K562 (cell line): Measurements from ENCODE around the gene SPG21. TPM values are rescaled to one million over a fixed set of nuclear protein-coding genes. Genes with fewer than 3 reads are reported as not detected.
A peak's percentile ranks its signal among the peaks of the same experiment; 100 is the strongest.

Experiments used
- ATAC-seq: fragments of 200-7000 bp; cut with Tn5 transposase; 3 replicates; pipeline ENCODE4 v1.9.1; 2020; ENCODE audit warnings: moderate library complexity
- BruUV-seq: library from RNA; stranded (reverse); fragments of 400-500 nt; replicated peaks from 2 replicates; lab custom pipeline; 2021; lab: Mats Ljungman, UMichigan
- CTCF ChIA-PET: fragments of 300-600 bp; formaldehyde crosslinking; extraction: SDS; loops from one replicate; lab custom pipeline; 2021; ENCODE audit warnings: low intra/inter-chr PET ratio; lab: Yijun Ruan, JAX
- POLR2A ChIA-PET: fragments of 300-600, 350-650 bp; sonication (Branson Sonifier 250); formaldehyde crosslinking; extraction: SDS; loops from one replicate; lab custom pipeline; 2021; ENCODE audit warnings: antibody characterized with exemption, inconsistent platforms; lab: Yijun Ruan, JAX
- DNase-seq, 4 experiments: peaks; one replicate each; pipeline versions ENCODE4 v3.0.0 to v3.0.0-alpha.2; 2011 to 2018; ENCODE audit warnings: low spot score in 3 of 4, mixed read lengths in 3 of 4; ENCODE audit errors: extremely low read depth in 1 of 4
- FAIRE-seq: peaks from 2 replicates; lab custom pipeline; 2011; peaks lifted over from hg19 to GRCh38; lab: Jason Lieb, UNC
- H2AFZ ChIP-seq: 2 replicates; pipeline ENCODE4 v1.6.0; 2011; ENCODE audit warnings: low read depth, low read length, control low read depth, inconsistent platforms
- H3K27ac ChIP-seq: fragments of 200-600 bp; 3 replicates; pipeline ENCODE4 v1.8.0; 2011; ENCODE audit warnings: low read depth, mild to moderate bottlenecking, control low read depth, inconsistent platforms, low read length, moderate library complexity, mixed read lengths; ENCODE audit errors: extremely low read depth
- H3K27me3 ChIP-seq, 2 experiments: fragments of 300-600 bp in 1 of 2; 2 replicates in 1 of 2; 3 replicates in 1 of 2; pipeline versions ENCODE4 v1.6.0 to v1.8.0; 2011; ENCODE audit warnings: inconsistent platforms in 2 of 2, low read length in 2 of 2, mild to moderate bottlenecking in 1 of 2, mixed read lengths in 1 of 2, moderate library complexity in 1 of 2; ENCODE audit not compliant: control insufficient read depth in 2 of 2, insufficient read depth in 2 of 2
- H3K36me3 ChIP-seq: fragments of 300-600 bp; 3 replicates; pipeline ENCODE4 v1.8.0; 2011; ENCODE audit warnings: mild to moderate bottlenecking, low read length, inconsistent platforms; ENCODE audit not compliant: control insufficient read depth, insufficient read depth
- H3K4me1 ChIP-seq, 2 experiments: fragments of 200-600 bp in 1 of 2; replicated peaks in 1 of 2; 2 replicates in 1 of 2; 3 replicates in 1 of 2; pipeline versions ENCODE4 v1.5.1 to v1.8.0; 2011; ENCODE audit warnings: inconsistent platforms in 2 of 2, low read length in 2 of 2, mild to moderate bottlenecking in 1 of 2, mixed read lengths in 1 of 2, moderate library complexity in 1 of 2; ENCODE audit not compliant: control insufficient read depth in 2 of 2, insufficient read depth in 2 of 2
- H3K4me2 ChIP-seq: 2 replicates; pipeline ENCODE4 v1.6.1; 2011; ENCODE audit warnings: low read length, control low read depth, inconsistent platforms, mixed read lengths; ENCODE audit not compliant: insufficient read depth
- H3K4me3 ChIP-seq: fragments of 200-600 bp; sonication (generic), shearing (Covaris generic); 2 replicates; pipeline ENCODE4 v1.5.1; 2016; ENCODE audit warnings: control low read depth, inconsistent platforms
- H3K79me2 ChIP-seq: fragments of 200-600 bp; 3 replicates; pipeline ENCODE4 v1.8.0; 2011; ENCODE audit warnings: low read length, inconsistent platforms; ENCODE audit not compliant: control insufficient read depth, insufficient read depth
- H3K9ac ChIP-seq, 2 experiments: 2 replicates each; pipeline versions ENCODE4 v1.6.0 to v1.6.1; 2011; ENCODE audit warnings: low read depth in 2 of 2, low read length in 2 of 2, control low read depth in 1 of 2, inconsistent platforms in 1 of 2, mild to moderate bottlenecking in 1 of 2, mixed read lengths in 1 of 2; ENCODE audit not compliant: insufficient read depth in 1 of 2
- H3K9me1 ChIP-seq: one replicate; pipeline ENCODE4 v1.6.0; 2011; ENCODE audit warnings: inconsistent platforms, mild to moderate bottlenecking, low read length, moderate library complexity; ENCODE audit not compliant: control insufficient read depth, insufficient read depth
- H3K9me3 ChIP-seq: replicated peaks from 2 replicates; pipeline ENCODE4 v1.5.1; 2011; ENCODE audit warnings: low read depth, low read length, inconsistent platforms; ENCODE audit not compliant: control insufficient read depth, insufficient read depth
- H4K20me1 ChIP-seq: replicated peaks from 2 replicates; pipeline ENCODE4 v1.6.1; 2011; ENCODE audit warnings: low read length, inconsistent platforms, mixed read lengths; ENCODE audit not compliant: control insufficient read depth, insufficient read depth
- BACH1 ChIP-seq: fragments of 200-800 bp; sonication (Bioruptor generic); IDR thresholded peaks from 2 replicates; pipeline ENCODE4 v1.6.1; 2016; ENCODE audit warnings: missing genetic modification characterization, missing compliant biosample characterization
- C11orf30 ChIP-seq: fragments of 450-650 bp; IDR thresholded peaks from 2 replicates; pipeline ENCODE4 v1.6.1; 2016; ENCODE audit warnings: low read depth, mild to moderate bottlenecking
- FOXA3 ChIP-seq, 2 experiments: fragments of 450-650 bp in 1 of 2; sonication (generic) in 1 of 2; formaldehyde crosslinking; IDR thresholded peaks in 1 of 2; conservative IDR thresholded peaks in 1 of 2; 2 replicates each; pipeline versions ENCODE4 v1.4.0 to v1.8.0; 2020 to 2022; ENCODE audit warnings: mild to moderate bottlenecking in 2 of 2, missing genetic modification reagents in 1 of 2
- JUNB ChIP-seq: fragments of 450-650 bp; formaldehyde crosslinking; conservative IDR thresholded peaks from 2 replicates; pipeline ENCODE4 v1.4.0; 2020; ENCODE audit warnings: mild to moderate bottlenecking
- MAFF ChIP-seq: IDR thresholded peaks from 2 replicates; pipeline ENCODE4 v1.6.1; 2012; ENCODE audit warnings: low read length, improper control_type of control experiment
- SP2 ChIP-seq: IDR thresholded peaks from 2 replicates; pipeline ENCODE4 v1.6.1; 2011; ENCODE audit warnings: mild to moderate bottlenecking, low read depth, low read length, moderate library complexity; ENCODE audit not compliant: poor library complexity, severe bottlenecking; ENCODE audit errors: extremely low read depth
- ZBTB1 ChIP-seq: sonication (generic); formaldehyde crosslinking; IDR thresholded peaks from 2 replicates; pipeline ENCODE4 v1.8.1; 2023; ENCODE audit warnings: missing genetic modification reagents, low read depth, mild to moderate bottlenecking, borderline replicate concordance
- ZNF316 ChIP-seq: fragments of 450-650 bp; IDR thresholded peaks from 2 replicates; pipeline ENCODE4 v1.6.1; 2016
- WGBS: fragments of 100-300 bp; shearing (Covaris generic); methylation state at CpG from one replicate; pipeline ENCODE4 v1.1.6; 2016; ENCODE audit warnings: low coverage, mixed read lengths; ENCODE audit not compliant: insufficient coverage; ENCODE audit errors: missing lambda C conversion rate; 5-methylcytosine and 5-hydroxymethylcytosine counted together
- in situ Hi-C: fragments of 300-500 bp; cut with MboI; formaldehyde crosslinking; loops from 4 replicates; pipeline ENCODE4 v1.15.0; 2018; ENCODE audit warnings: inconsistent platforms, mixed read lengths
- intact Hi-C: fragments of 100-400 bp; cut with micrococcal nuclease; formaldehyde crosslinking; loops from 2 replicates; pipeline ENCODE4 v1.14.2; 2022
- polyA plus RNA-seq, 8 experiments: library from polyadenylated mRNA; depleted of rRNA in 4 of 8; stranded (reverse) in 5 of 8; unstranded in 3 of 8; fragments of >200 nt; fragmentation: Nextera tagmentation in 2 of 8; fragmentation: Illumina TruSeq in 1 of 8; extraction: Ambion mirVana in 2 of 8; extraction: Trizol in 1 of 8; gene quantifications; 2 replicates each; pipeline versions ENCODE4 v1.2.1 to v1.2.3, GENCODE V29; 2011 to 2014; ENCODE audit warnings: inconsistent platforms in 1 of 8, missing spikeins in 1 of 8
- total RNA-seq, 7 experiments: library from RNA; depleted of rRNA in 6 of 7; stranded (reverse); fragments of >200 nt in 6 of 7; fragmentation: Illumina TruSeq in 2 of 7; extraction: Trizol in 2 of 7; gene quantifications; 2 replicates each; pipeline versions ENCODE4 v1.2.1 to v1.2.3, GENCODE V29; 2011 to 2021; ENCODE audit warnings: low replicate concordance in 1 of 7

The SPG21 gene
- total and polyA plus RNA-seq, 9 of the 15 experiments (the other 6 are each of a cell fraction or from before 2014, with no cell fraction given) = 22.8 to 98.8 (median 65.1) TPM

GRCh38 chr15:65004993-65005392 is 15.3 kb upstream of the SPG21 start:
- Histone ChIP-seq H3K4me2 (no peak overlapping the region), H3K36me3 (peaks cover 18% of the 10 kb centered on the region; the same call in 1 of the 3 replicates), H3K27me3 (no peaks in the 10 kb centered on the region), H3K9me1 (no peaks in the 10 kb centered on the region), H2AFZ (no peak overlapping the region), H3K4me3 (no peak overlapping the region), H3K79me2 (no peaks in the 10 kb centered on the region), H3K9me3 (no peaks in the 10 kb centered on the region), H3K9ac (no peak overlapping the region), H3K4me1 (no peaks in the 10 kb centered on the region), H3K27ac (no peak overlapping the region), H4K20me1 (no peaks in the 10 kb centered on the region)
- in situ Hi-C loops = no loop called here
- no peak for ATAC-seq
- TF ChIP-seq BACH1 (tag) = no peak
- TF ChIP-seq SP2 = no peak
- no peak for TF ChIP-seq FOXA3 (CRISPR knock-in tag; conservative IDR thresholded peaks at IDR 0.05 in 1 of 2, IDR thresholded peaks at IDR 0.05 in 1 of 2)
- TF ChIP-seq ZBTB1 (CRISPR knock-in tag) = no peak
- TF ChIP-seq JUNB = no peak
- peak; percentile 29; the same call in 1 of the 2 replicates for TF ChIP-seq MAFF
- TF ChIP-seq ZNF316 = peak; percentile 66
- TF ChIP-seq C11orf30 = peak; percentile 68
- 93% methylated on average over 3 of the region's 3 CpGs for WGBS
- FAIRE-seq = no peak
- intact Hi-C loops = no loop called here
- ChIA-PET CTCF (no interaction called here), POLR2A (interaction anchor here (0.6 to 1.3 kb wide), 5 partner anchors 8 to 287 kb away, joined by 3 read pairs; no protein-coding TSS in a partner anchor)
- DNase-seq = no peak
- no TSS peak for BruUV-seq
